OCI-LY3 (cell line): ENCODE measurements around the gene TREM1.

Experiments
- CTCF ChIP-seq: fragments of 200-600, 300-600 bp; sonication (generic); IDR thresholded peaks from 2 replicates; pipeline ENCODE4 v1.5.1; 2014; ENCODE audit warnings: antibody characterized with exemption, low read length, low read depth
- EZH2phosphoT487 ChIP-seq: fragments of 200-600 bp; shearing (Covaris generic); IDR thresholded peaks from 2 replicates; pipeline ENCODE4 v1.6.1; 2018; ENCODE audit warnings: antibody characterized with exemption, mixed run types, low read depth

- no peak for TF ChIP-seq CTCF
- TF ChIP-seq EZH2phosphoT487 = no peak
Observed at GRCh38 chr6:41280381-41281057, 6.0 kb downstream of the TREM1 start.
